ENCODE data around the gene STX1B.
A peak's percentile ranks its signal among the peaks of the same experiment; 100 is the strongest.

The STX1B gene

DNA sequence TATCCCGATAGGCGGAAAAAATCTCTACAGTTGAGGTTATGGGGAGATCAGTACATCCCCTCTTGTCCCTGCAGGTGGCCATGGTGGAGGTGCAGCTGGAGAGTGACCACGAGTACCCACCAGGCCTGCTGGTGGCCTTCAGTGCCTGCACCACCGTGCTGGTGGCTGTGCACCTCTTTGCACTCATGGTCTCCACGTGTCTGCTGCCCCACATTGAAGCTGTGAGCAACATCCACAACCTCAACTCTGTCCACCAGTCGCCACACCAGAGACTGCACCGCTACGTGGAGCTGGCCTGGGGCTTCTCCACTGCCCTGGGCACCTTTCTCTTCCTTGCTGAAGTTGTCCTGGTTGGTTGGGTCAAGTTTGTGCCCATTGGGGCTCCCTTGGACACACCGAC, 57.3 kb downstream of the STX1B start:
- DNase-seq (ENCODE audit: low read depth) = no peak
- H3K4me3 ChIP-seq (ENCODE audit: low read depth, low read length) = no peak overlapping the region

DNA sequence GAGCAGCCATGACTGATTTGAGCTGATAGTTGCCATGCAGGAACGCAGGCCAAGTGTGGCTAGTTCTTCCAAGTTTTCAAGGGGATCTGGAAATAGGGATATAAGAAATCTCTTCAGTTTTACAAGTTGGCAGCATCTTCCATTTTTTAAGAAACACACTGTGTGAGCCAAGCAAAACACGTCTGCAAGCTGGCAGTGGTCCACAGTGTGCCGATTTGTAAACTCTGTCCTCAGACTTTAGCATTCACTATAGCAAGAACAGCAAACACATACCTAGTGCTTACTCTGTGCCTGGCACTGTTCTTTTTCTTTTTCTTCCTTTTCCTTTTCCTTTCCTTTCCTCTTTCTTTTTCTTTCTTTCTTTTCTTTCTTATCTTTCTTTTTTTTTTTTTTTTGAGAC, 58.7 kb downstream of the STX1B start:
- no peak overlapping the region for H3K4me3 ChIP-seq (ENCODE audit: low read depth, low read length)
- TF ChIP-seq, protein P1, sequence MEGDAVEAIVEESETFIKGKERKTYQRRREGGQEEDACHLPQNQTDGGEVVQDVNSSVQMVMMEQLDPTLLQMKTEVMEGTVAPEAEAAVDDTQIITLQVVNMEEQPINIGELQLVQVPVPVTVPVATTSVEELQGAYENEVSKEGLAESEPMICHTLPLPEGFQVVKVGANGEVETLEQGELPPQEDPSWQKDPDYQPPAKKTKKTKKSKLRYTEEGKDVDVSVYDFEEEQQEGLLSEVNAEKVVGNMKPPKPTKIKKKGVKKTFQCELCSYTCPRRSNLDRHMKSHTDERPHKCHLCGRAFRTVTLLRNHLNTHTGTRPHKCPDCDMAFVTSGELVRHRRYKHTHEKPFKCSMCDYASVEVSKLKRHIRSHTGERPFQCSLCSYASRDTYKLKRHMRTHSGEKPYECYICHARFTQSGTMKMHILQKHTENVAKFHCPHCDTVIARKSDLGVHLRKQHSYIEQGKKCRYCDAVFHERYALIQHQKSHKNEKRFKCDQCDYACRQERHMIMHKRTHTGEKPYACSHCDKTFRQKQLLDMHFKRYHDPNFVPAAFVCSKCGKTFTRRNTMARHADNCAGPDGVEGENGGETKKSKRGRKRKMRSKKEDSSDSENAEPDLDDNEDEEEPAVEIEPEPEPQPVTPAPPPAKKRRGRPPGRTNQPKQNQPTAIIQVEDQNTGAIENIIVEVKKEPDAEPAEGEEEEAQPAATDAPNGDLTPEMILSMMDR (IDR thresholded peaks at IDR 0.05; ENCODE audit: control insufficient read depth, extremely low read depth, insufficient read depth) = no peak

More for the DNA sequence above, 57.3 kb downstream of the STX1B start:
- TF ChIP-seq, protein P1 (IDR thresholded peaks at IDR 0.05; ENCODE audit: control insufficient read depth, extremely low read depth, insufficient read depth) = no peak

DNA sequence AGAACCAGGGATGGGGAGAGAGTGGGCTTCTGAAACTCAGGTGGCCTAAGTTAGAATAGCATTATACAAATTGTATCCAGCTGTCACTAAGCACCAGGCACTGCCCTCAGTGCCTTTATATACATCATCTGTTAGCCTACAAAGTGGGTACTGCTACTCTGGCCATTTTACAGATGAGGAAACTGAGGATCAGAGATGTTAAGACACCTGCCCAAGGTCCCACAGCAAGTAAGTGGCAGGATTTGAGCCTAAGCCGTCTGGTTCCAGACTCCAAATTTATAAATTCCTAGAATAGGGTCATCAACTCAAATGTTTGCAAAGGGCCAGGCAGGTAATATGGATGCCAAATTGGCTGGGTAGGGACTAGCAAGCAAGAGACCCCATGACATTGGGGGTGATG, 59.2 kb downstream of the STX1B start:
- TF ChIP-seq, protein P1 (IDR thresholded peaks at IDR 0.05; ENCODE audit: control insufficient read depth, extremely low read depth, insufficient read depth) = no peak
- no peak overlapping the region for H3K4me3 ChIP-seq (ENCODE audit: low read depth, low read length)
- DNase-seq (ENCODE audit: low read depth) = no peak

More for the DNA sequence above, 58.7 kb downstream of the STX1B start:
- DNase-seq (ENCODE audit: low read depth) = peak; percentile 81

DNA sequence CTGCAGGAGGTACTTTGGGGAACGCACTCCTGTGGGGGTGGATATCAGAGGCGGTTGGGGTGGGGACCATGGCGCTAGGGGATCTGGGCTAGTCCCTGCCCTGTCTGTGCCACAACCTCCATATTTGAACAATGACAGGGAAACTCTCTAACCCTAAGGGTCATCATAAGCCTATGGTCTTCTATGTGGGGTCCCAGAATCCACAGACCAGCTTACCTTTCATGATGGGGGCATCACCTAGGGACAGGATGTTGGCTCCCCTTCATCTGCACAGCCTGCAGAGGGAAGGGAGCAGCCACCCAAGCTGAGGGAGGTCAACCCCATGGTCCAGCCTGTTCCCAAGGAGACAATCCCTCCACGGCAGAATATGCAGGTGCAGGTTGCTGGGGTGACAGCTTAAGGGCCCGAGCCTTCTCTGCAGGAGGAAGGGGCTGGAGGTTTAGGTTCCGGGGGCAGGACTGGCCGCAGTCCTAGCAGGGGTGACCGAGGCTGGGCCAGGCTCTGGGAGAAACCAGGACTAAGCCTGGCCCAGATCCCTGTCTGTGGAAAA, 59.8 kb downstream of the STX1B start:
- DNase-seq (ENCODE audit: low read depth) = no peak
- TF ChIP-seq, protein P1 (IDR thresholded peaks at IDR 0.05; ENCODE audit: control insufficient read depth, extremely low read depth, insufficient read depth) = no peak
- H3K4me3 ChIP-seq (ENCODE audit: low read depth, low read length) = no peak overlapping the region

DNA sequence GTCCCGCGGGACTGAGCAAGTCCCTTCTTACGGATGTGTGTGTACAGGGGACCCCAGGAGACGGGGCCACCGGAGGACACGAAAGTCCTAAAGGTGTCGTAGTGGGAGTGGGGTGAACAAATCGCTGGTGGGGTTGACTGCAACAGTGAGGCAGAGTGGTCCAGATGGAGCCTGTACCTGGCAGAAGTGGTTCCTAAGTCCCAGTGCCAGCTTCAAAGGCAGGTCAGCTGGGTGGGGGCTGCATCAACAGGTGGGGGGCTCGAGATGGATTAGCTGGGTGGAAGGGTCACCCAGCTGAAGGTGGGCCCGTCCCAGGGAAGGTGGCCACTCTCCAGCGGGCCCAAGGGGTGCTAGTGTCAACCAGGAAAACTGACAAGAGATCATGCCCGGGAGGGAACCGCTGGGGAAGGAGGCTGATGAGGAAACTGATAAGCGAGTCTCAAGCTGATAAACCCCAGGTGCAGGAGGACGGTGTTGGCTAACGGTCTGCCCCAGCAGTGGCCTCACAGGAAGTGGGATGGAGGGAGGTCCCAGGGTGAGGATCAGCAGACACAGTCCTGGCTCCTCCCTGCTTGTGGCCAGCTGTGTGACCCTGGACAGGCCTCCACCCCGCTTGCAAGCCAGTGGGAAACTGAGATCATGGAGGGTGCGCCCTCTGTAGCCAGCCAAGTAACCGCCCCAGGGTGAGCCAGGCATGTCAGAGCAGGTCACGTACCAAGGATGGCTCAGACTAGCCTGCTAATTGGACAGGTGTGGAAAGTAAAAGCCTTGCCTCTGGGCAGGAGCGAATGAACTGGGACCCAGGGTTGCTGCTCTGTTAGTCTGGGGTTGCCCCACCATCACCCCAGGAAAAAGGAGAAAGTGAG, 60.6 kb downstream of the STX1B start:
- peak overlapping the region; percentile 76 for H3K4me3 ChIP-seq (ENCODE audit: low read depth, low read length)
- TF ChIP-seq, protein P1 (IDR thresholded peaks at IDR 0.05; ENCODE audit: control insufficient read depth, extremely low read depth, insufficient read depth) = no peak
- peak; percentile 38 for DNase-seq (ENCODE audit: low read depth)

DNA sequence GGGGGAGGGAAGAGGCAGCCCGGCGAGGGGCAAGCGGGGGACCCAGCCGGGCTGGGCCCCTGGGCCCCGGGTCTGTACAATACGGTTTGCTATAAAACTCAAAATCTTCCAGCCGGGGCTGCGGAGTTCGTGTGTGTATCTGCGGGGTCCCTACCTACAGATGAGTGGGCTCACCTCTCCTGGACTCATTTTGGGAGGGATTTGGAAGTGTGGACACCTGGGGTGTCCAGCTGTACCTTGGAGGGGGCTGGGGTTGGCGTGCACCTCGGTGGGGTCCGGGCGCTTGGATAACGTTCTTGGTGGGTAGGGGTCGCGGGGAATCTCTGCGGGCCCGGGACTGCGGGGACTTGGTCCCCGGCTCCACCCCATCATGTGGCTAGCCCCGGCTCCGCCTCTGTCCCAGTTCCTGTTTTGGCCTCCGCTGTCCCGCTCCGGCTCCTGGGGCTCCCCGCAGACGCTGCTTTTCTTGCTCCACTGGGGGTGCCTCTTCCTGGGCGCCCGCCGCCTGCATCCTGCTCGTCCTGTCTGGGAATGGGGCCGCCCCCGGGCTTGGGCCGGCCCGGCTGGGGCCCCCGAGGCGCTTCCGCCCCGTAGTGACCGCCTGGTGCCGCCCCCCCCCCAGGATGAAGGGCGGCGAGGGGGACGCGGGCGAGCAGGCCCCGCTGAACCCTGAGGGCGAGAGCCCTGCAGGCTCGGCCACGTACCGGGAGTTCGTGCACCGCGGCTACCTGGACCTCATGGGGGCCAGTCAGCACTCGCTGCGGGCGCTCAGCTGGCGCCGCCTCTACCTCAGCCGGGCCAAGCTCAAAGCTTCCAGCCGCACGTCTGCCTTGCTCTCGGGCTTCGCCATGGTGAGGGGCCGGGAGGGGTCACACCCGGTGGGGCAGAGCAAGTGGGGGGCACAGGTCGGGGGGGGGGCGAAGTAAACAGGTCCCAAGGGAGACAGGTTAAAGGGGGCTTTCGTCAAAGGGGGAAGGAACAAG, 61.5 kb downstream of the STX1B start, which contains the start of gene ORAI3:
TSS of gene ORAI3 (plus strand) at position 402 of the 983 bp plus-strand sequence. CDS start at position 624, 222 bp downstream.
- TF ChIP-seq, protein P1 (IDR thresholded peaks at IDR 0.05; ENCODE audit: control insufficient read depth, extremely low read depth, insufficient read depth) = no peak
- peak within 1 kb of the TSS; percentile 76 for H3K4me3 ChIP-seq (ENCODE audit: low read depth, low read length)
- no peak for DNase-seq (ENCODE audit: low read depth)

All from LNCaP clone FGC (cell line).